GM12873 (cell line): ENCODE data around the gene CMSS1.

Experiments
- CTCF ChIP-seq: IDR thresholded peaks from 2 replicates; pipeline ENCODE4 v1.5.1; 2012; ENCODE audit warnings: low read depth, mild to moderate bottlenecking, moderate library complexity, low read length, control low read depth; ENCODE audit not compliant: insufficient read depth; ENCODE audit errors: missing control alignments

The CMSS1 gene

DNA sequence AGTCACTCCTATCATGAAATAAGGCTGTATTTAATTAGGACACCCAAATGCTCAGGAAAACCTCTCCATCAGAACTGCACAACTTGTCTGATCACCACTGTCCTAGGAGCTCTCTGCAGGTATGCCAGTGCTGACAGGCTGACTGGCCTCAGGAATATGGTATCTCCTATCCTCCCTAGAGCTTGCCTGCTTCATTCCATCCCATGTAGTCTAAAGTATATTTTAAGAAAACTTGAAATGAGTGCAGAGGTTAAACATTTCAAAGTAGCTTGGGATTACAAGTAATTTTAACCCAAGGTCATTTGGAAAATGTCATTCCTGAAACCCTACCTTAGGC, 273.0 kb downstream of the CMSS1 start:
- no peak for TF ChIP-seq CTCF

DNA sequence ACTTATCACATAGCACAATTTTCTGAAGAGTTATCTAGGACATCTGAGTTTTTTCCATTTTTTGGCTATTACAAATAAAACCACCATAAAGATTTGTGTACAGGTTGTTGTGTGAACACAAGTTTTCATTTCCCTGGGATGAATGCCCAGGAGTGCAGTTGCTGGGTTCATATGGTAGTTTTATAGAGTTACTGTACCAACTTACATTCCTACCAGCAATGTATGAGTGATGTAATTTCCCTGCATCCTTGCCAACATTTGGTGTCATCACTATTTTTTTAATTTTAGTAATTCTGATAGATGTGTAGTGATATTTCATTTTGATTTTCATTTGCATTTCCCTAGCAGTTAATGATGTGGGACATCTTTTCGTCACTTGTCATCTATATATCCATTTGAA, 276.2 kb downstream of the CMSS1 start:
- no peak for TF ChIP-seq CTCF

DNA sequence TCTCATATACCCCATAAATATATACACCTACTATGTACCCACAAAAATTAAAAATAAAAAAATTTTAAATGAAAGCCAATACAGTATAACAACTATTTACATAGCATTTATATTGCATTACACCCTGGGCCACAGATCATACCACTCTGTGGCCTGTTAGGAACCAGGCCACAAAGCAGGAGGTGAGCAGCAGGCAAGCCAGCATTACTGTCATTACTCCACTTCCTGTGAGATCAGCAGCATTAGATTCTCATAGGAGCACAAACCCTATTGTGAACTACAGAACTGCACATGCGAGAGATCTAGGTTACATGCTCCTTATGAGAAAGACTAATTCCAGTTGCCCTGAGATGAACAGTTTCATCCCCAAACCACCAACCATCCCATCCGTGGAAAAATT, 279.2 kb downstream of the CMSS1 start:
- no peak for TF ChIP-seq CTCF

DNA sequence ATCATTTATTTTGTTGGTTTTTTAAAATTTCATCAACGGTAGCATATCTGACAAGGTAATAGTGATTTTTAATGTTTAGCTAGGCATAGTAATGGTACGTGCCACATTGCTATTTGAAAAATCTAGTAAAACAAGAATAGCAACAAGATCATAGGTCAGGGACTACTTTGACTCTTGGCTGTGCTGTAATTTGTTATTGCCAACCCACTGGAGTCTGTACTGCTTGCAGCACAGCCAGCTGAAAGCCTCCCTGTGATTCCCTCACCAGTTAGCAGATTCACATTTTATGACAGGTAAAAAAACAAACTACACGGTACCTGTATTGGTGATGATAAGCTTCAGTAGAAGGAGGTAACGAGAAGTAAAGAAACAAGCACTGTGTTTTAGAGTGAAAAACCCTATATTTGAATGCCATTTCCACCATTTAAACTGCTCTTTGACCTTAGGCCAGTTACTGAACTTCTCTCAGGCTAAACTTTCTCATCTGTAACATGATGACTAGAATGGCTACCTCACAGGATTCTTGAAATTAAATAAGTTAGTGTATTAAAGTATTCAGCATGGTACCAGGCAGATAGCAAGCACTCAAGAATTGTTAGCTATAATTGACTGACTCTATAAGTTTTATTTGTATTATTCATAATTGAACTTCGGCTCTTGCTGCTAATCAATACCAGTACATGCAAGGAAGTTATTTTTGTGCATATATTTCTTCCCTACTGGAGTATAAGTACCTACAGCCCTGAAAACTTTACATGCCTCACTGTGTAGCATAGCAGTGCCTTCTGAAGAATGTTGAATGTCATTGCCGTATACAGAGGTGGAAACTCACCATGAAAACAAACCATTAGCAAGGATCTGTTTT, 280.5 kb downstream of the CMSS1 start:
- TF ChIP-seq CTCF, result no peak

- no peak for TF ChIP-seq CTCF
Measured at GRCh38 chr3:100098784-100099070, 281.1 kb downstream of the CMSS1 start.

DNA sequence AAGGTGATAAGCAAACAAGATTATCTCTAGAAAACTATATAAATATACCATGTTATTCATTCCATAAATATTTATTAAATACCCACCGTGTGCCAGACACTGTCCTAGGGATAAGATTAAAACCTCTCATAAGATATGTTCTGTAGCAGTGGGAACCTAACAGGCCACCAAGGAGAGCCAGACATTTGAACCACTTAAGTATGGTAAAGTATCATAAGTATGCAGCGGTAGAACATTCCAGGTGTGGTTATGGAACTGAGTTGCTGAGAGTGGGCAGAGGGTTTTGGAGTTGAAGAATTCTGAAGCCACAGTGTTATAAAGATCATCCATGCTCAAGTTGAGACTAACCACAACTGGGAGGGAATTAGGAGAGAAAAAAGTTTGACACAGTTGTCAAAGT, 282.0 kb downstream of the CMSS1 start:
- no peak for TF ChIP-seq CTCF

DNA sequence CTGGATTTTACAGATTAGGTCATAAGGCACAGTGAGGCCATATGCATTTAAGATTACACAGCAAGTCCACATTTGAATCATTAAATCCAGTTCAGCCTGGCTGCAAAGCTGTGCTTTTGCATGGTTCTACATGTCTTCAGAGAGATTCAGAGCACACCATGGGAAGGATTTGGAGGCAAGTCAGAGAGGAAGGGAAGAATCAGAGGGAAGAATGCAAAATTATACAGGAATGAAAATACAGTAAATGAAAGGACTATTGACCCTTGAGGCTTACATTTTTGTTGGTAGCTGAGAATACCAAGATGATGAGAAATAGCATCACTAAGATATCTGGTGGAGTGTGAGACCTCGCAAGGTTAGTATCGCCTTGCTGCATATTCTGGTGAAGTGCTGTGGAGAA, 282.8 kb downstream of the CMSS1 start:
- TF ChIP-seq CTCF, result no peak
